ENCODE data around the gene PRKN.
"Not testable (repeated sequence)": the region's sequence is repeated elsewhere in the genome, so short reads cannot be mapped to it uniquely, and the experiment has no call there.

Gene PRKN

DNA sequence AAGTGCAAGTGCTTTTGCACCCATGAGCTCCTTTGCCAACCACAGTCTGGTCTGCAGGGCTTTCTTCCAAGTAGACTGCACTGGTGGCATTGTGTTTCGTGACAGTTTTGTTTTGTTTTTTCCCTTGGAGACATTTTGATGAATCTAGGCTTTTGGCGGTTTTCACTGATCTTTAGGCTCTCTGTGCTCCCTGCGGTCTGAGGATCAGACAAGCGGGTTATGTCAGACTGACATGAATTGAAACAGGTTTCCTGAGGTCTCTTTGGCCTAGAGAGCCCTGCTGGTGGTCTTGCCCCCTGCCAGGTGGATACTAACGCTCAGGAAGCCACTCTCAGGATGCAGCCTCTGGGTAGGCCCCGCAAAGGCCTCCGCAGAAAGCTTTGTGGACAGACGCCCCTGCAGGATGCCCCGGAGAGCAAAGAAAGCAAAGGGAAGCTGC is 898.3 kb downstream of the PRKN start:
- FAIRE-seq: no peak

DNA sequence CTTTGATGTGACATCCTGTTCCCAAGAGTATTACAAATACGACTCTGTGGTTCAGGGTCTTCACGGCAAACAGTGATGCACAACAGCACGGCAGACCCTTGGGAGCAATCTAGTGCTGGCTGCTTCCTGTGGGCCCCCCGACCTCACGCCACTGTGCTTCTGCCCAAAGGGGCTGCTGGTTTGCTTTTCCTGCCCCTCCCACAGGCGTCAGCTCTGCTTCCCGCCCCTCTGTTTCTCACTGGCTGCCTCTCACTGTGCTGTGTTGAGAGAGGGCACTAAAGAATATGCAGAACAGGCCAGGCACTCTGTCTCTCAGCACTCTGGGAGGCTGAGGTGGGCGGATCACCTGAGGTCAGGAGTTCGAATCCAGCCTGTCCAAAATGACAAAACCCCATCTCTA is 899.2 kb downstream of the PRKN start:
- no peak for FAIRE-seq

- FAIRE-seq: no peak
Measured at GRCh38 chr6:161826512-161826911, 901.1 kb downstream of the PRKN start.

DNA sequence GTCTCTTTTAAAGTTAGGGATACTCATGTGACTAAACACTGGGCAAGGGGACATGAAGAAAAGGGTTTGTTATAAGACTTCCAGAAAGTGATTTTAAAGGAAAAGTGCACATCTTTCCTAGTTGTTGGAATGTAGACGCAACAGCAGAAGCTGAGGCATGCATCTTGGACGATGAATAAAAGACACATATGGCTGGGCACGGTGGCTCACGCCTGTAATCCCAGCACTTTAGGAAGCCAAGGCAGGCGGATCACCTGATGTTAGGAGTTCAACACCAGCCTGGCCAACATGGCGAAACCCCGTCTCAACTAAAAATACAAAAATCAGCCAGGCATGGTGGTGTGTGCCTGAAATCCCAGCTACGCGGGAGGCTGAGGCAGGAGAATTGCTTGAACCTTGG is 905.4 kb downstream of the PRKN start:
- not testable (repeated sequence) for FAIRE-seq

GRCh38 chr6:161817881-161818280 is 909.7 kb downstream of the PRKN start:
- FAIRE-seq: no peak

GRCh38 chr6:161815965-161816364 is 911.6 kb downstream of the PRKN start:
- no peak for FAIRE-seq

DNA sequence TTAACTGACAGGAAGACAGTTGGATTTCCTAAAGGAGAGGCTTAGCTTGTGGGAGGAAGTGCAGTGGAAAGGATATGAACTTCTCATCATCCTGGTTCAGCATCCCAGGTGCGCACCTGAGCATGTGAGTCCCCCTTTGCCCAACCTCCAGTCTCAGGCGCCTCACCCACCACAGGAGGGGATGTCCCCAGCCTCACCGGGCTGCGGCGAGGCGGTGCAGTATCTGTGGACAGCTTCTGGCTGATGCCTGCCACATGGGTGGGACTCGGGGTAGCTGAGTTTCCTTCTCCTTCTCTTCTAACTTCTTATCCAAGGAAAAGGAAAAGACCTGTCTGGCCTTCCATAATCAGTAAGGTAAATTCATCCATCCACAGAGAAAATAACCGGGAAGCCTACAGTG is 914.4 kb downstream of the PRKN start:
- FAIRE-seq: no peak

- no peak for FAIRE-seq
Measured at GRCh38 chr6:161809971-161810370, 917.6 kb downstream of the PRKN start.

DNA sequence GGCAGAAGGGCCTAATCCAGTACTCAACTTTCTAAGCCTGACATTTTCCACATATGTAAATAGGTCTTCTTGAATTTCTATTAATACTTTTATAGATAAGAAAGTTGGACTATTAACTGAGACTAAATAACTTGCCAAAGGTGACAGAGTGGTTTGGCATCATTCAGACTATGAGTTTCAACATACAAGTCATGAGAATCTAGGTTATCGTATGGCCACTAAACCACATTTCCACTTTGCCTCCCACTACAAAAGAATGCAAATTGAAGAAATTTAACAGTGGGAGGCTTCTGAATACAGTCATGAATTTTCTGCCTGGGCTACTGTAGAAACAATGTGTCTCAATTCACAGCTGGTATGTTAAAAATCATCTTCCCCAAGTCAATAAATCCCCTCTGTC is 922.7 kb downstream of the PRKN start:
- FAIRE-seq: no peak

- no peak for FAIRE-seq
Measured at GRCh38 chr6:161803131-161803530, 924.4 kb downstream of the PRKN start.

DNA sequence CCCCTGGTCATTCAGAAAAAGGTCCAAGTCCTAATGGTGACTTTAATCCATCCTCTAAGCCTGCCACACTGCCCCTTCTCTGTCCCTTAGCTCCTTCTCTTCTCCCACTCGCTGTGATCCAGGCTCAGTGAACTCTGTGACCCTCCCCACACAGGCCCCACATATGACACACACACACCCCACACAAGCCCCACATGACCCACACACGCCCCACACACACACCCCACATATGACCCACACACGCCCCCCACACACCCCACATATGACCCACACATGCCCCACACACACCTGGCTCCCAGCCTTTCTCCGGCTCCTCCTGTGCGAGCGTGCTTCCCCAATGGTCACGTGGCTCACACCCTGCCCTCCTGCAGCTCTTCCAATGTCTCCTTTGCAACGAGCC is 925.3 kb downstream of the PRKN start:
- no peak for FAIRE-seq

DNA sequence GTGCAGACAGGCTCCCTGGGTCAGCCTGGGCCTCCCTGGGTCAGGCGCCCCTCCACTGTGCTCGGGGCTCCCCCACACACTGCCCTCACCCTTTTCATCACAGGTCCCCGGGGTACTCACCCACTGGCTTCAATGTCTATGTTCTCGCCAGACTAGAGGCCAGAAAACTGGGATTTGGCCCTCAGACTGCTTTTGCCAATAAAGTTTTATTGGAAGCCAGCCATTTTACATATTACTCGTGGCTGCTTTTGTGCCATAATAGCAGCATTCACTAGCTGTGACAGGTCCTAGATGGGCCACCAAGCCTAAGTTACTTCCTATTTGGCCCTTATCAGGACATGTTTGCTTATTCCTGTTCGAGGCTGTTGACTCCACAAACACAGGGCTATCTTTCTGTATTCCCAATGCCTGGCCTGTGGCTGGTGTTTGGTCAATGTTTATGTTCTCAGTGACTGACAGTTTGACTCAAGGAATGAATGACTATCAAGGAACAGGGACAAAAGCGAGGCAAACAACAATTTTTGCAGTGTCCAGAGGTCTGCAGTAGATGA is 928.6 kb downstream of the PRKN start:
- FAIRE-seq: no peak

GRCh38 chr6:161796681-161797080 is 930.9 kb downstream of the PRKN start:
- FAIRE-seq: no peak

- no peak for FAIRE-seq
Measured at GRCh38 chr6:161792851-161793493, 934.6 kb downstream of the PRKN start.

GRCh38 chr6:161788531-161788930 is 939.0 kb downstream of the PRKN start:
- FAIRE-seq: no peak

GRCh38 chr6:161772176-161772575 is 955.4 kb downstream of the PRKN start:
- no peak for FAIRE-seq

DNA sequence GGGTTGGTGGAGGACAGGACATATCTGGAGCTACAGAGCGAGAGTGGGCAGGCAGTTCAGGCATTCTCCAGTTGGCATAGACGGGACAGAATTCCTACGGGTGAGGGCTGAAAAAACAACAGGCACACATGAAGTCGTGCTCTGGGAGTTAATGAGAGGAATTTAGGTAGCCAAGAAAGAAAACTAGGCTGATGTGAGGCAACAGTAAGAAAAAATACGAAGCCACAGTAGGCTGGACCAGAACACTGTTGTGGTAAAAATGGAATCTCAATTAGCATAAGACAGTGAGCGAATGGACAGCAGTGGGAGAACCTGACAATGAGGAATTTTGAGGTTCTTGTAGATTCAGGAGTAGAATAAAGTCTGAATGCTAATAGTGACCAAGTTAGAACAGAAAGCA is 965.6 kb downstream of the PRKN start:
- no peak for FAIRE-seq

- FAIRE-seq: no peak
Measured at GRCh38 chr6:161755080-161755479, 972.5 kb downstream of the PRKN start.

DNA sequence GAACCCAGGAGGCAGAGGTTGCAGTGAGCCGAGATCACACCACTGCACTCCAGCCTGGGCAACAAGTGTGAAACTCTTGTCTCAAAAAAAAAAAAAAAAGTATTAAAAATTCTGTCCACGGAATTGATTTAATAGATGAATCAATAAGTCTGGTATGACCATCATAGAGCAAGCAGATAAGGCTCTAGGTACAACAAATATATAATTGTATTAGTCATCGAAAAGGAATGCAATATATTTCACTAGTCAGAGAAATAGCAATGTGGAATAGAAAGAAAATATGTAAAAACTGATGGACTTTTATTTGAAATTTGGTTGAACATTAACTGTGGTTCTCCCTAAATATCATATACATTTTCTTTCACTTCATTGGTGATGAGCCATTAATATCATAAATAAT is 976.9 kb downstream of the PRKN start:
- FAIRE-seq: no peak

DNA sequence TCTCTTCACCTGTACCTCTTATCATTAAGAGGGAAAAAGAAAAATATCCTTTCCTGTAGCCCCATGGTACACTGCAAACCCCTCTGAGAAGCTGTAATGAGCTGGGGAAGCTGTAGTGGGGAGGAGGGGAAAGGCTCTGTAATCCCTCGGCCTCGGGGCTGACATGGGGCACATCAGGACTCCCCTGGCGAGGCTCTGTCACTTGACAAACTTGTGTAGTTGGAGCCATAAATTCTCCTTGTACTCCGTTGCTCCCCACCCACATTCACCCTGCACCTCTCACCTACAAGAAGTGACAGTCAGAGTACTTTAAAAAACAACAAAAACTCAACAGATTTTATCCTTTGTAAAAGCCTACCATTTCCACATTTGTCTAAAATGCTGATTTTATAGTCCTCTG is 978.0 kb downstream of the PRKN start:
- no peak for FAIRE-seq

GRCh38 chr6:161748535-161749416 is 978.8 kb downstream of the PRKN start:
- FAIRE-seq: peak; percentile 20

- no peak for FAIRE-seq
Measured at GRCh38 chr6:161747506-161747905, 980.1 kb downstream of the PRKN start.

DNA sequence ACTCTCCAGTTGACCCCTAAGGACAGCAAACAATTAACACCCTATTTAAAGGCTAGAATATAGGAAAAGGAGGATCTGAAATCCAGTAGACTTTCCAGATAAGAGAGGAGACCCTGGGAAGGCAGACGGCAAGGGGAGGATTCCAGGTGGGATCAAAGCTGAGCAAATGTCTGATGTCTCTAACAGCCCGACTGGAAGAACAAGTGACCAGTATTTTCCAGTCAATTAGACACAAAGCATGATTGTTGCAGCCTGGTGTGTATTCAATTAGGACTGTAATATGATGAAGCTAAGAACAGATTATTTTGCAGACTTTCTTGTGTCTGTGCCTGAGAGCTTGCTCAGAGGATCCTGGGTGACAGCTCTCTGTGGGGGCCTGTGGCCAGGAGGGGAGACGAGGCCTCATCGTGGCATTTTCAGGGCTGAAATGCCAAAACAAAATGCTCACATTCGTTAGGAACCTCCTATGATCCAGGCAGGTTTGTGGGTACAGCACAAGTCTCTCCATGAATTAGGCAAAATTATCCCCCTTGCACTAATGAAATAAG is 981.9 kb downstream of the PRKN start:
- no peak for FAIRE-seq

DNA sequence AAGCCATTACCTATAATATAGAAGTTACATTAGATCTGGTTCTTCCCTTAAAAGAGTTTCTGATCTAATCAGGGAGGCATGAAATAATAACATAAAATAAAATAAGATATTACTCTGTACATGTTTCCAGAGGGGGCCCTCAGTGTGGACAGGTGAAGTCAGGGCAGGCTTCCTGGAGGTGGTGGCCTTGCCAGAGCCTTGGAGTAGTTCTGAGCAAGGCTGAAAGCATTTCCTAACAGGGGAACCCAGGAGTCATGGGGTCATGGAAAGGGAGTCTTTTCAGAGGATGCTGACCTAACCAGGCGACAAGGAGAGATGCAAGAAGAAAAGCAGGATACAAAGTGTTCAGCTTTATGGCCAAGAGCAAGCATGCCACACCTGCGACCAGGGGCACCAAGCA is 982.4 kb downstream of the PRKN start:
- FAIRE-seq: no peak

Measured in TTC549 (cell line).